NCI-H526 treated with DMSO at 0.1 percent for 48 hours (cell line): ENCODE measurements around the gene L1CAM.
A peak's percentile ranks its signal among the peaks of the same experiment; 100 is the strongest.

ENCODE experiments used
- DNase-seq: peaks from one replicate; lab custom pipeline; 2025; lab: John Stamatoyannopoulos, UW

The L1CAM gene, protein sequence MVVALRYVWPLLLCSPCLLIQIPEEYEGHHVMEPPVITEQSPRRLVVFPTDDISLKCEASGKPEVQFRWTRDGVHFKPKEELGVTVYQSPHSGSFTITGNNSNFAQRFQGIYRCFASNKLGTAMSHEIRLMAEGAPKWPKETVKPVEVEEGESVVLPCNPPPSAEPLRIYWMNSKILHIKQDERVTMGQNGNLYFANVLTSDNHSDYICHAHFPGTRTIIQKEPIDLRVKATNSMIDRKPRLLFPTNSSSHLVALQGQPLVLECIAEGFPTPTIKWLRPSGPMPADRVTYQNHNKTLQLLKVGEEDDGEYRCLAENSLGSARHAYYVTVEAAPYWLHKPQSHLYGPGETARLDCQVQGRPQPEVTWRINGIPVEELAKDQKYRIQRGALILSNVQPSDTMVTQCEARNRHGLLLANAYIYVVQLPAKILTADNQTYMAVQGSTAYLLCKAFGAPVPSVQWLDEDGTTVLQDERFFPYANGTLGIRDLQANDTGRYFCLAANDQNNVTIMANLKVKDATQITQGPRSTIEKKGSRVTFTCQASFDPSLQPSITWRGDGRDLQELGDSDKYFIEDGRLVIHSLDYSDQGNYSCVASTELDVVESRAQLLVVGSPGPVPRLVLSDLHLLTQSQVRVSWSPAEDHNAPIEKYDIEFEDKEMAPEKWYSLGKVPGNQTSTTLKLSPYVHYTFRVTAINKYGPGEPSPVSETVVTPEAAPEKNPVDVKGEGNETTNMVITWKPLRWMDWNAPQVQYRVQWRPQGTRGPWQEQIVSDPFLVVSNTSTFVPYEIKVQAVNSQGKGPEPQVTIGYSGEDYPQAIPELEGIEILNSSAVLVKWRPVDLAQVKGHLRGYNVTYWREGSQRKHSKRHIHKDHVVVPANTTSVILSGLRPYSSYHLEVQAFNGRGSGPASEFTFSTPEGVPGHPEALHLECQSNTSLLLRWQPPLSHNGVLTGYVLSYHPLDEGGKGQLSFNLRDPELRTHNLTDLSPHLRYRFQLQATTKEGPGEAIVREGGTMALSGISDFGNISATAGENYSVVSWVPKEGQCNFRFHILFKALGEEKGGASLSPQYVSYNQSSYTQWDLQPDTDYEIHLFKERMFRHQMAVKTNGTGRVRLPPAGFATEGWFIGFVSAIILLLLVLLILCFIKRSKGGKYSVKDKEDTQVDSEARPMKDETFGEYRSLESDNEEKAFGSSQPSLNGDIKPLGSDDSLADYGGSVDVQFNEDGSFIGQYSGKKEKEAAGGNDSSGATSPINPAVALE

DNA sequence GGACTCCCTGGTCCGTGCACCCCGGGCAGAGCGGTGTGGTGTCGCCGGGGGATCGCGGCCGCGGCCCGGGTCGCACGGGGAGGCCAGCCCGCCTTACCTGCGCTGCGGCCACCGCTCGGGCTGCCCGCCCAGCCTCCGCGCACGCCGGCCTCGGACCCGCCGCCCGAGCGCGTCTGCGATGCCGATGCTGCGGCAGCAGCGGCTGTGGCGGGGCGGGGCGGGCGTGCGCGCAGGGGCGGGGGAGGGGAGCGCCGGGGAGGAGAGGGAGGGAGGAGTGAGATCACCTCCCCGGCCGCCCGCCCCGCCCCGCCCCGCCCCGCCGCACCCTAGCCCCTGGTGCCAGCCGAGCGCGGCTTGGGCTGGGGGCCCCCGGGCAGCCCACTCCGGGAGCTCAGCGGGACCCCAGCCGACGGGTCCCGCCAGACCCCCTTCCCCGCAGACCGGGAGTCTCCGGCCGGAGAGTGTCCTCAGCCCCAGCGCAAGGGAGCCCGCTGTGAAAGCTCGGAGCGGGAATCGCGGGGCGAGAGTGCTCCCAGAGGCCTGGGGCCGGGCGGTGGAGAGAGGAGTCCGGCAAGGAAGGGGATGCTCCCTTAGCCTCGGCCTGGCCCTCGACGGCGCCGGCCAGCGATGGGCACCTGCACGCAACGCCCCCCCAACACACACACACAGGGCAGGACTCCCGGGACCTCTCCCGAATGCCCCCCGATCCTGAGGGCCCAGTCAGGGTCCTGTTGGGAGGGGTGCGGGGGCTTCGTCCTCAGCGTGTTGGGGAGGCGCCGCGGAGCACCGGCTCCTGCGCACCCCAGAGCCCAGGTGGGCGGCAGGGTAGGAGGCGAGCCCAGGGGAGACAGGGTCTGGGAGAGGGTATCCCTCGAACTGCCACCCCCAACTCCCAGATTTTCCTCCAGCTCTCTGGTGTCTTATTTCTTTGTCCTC is at the start of gene L1CAM:
L1CAM (minus strand) TSS at position 206 of the 936 bp plus-strand sequence. CDS start 10,337 bp downstream, outside the sequence.
- DNase-seq = no peak

DNA sequence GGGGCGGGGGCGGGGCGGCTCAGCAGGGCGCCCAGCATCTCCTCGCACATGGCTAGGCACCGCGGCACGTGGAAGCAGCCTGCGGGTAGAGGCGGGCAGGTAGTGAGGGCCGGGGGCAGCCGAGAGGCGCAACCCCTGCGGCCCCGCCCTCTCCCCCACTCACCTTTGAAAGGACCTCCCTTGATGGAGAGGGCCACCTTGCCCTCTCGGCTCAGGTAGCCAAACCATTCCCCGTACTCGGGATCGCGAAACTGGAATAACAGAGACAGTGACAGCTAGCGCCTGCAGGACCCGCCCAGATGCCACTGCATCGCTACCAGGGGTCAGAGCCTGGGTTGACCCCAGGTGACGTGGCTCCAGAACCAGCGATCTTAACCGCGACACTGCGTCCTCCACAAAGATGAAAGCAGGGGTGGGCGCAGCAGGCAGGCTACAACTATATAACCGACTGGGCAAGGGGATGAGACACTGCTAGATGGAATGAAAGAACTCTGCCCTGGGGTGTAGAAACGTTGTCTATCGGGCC is 49.4 kb upstream of the L1CAM start:
- DNase-seq = no peak

DNA sequence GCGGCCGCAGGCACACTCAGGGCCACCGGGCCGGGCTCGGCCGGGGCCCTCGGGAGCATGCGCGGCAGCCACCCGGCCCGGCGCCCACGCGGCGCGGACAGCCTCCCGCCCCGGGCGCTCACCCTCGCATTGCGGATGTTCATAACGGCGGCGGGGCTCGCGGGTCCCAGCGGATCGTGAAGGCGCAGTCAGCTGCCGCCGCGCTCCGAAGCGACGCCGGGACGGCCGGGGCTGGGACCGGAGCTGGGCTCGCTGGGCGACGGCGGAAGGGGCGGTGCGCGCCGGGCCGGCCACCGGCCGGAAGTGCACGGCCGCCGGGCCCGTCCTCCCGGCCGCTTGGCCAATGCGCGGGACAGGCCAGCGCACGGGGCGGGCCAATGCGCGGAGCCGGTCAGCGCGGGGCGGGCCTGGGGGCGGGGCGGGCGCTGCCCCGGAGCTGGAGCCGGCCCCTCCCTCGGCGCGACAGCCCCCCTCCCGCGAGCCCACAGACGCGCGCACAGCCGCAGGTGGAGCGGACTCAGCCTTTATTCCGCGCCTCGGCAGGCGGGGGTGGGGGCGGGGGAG is 48.9 kb upstream of the L1CAM start, which contains the start of gene NAA10:
NAA10 (minus strand) TSS at position 276 of the 564 bp plus-strand sequence; CDS start at position 143, 133 bp downstream.
- peak; percentile 44 for DNase-seq

DNA sequence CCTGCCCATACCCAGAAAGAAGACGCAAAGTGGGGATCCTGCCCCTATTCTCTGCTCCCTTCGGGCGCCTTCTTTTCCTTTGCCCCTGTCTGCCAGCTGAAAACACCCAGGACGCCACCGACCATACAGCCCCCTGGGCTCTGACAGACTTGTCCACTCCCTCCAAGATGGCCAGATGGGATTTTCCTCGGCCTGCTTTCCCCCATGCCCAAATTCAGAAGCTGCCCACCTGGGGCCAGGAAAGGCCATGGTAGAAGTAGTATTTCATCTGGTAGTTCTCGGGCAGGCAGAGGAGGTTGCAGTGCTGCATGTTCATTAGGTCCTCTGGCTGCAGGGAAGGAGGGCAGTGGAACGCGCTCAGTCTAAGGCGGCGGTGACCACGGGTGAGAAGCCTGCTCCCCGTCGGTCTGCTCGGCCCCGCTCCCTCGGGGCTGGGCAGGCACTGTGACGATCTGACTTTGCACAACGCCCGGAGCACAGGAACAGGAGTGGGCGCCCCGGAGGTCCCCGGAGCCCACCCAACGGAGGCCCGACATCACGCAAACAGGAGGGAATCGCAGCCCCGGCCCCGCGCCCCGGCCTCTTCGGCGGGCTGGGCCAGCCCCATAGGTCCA is 48.3 kb upstream of the L1CAM start:
- no peak for DNase-seq

DNA sequence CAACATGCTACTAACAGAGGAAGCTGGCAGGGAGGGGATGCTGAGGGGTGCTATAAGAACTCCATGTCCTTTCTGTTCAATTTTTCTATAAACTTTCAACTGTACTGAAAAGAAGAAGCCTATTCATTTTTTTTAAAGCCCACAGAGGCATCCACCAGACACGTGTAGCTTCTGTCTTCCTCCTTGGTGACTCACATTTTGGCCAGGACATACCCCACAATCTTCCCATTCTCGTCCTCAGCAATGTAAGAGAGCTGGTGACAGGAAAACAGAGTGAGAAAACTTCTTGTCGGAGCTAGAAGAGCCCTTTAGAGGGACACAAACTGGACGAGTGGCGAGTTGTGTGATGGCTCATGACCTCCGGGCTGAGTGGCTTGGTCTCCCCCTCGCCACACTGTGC is 47.8 kb upstream of the L1CAM start:
- no peak for DNase-seq

DNA sequence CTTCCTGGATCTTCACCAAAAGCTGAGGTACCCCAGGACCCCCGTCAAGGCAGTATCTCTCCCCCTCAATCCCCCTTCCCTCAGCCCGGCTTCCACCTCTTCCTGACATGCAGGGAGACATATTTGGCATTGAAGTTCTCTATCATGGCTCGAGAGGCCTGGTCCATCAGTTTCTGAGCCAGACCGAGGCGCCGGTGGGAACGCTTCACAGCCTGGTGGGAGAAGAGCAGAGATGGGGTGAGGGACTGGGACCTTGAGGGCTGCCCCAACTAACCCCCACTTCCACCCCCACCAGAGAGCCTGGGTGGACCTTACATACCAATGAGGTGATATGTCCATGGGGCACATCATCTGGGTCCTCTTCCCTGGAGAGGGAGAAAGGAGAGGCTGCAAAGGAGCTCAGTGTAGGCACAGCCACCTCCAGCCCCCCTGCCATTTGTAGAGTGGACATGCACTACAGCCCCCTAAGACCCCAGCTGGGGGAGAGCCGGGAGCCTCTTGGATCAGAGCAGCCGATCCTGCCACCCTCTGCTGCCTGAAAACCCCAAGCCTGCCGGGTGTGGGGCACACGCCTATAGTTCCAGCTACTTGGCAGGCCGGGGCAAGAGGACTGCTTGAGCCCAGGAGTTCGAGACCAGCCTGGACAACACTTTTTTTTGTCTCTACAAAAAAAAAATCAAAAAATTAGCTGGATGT is 46.4 kb upstream of the L1CAM start:
- DNase-seq = no peak

DNA sequence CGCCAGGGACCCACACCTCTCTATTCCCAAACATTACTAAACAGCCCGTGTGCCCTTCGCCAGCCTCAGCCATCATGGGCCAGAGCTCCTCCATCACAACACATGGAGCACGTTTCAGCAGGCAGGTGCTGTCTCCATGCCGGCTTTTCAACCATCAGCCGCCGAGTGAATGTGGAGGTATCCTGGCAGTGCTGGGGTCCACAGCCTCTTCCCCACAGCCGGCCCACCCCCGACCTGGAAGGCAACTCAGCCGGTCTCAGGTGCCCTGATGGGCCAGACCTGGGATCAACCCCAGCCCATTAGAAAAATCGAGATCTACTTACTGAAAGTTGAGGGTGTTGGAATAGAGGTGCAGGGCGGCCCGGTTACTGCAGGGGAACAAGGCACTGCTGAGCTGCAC is 45.8 kb upstream of the L1CAM start:
- no peak for DNase-seq

DNA sequence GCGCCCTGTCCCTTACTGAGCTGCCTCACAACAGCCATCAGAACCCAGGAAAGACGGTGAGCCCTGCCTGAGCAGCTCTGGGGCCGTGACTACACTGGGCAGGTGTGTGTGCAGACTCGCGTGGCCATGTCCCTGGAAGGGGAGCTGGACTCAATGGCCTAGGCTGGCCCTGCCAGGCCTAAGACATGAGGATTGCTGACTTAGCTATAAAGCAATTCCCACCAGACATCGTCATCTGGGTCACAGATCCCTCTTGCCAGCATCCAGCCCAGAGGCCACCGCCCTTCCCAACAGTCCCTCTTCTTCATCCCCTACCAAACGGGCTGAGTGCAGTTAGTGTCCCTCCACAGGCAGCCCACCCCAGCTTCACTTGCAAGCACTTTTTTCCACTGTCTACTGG is 45.2 kb upstream of the L1CAM start:
- DNase-seq = no peak

DNA sequence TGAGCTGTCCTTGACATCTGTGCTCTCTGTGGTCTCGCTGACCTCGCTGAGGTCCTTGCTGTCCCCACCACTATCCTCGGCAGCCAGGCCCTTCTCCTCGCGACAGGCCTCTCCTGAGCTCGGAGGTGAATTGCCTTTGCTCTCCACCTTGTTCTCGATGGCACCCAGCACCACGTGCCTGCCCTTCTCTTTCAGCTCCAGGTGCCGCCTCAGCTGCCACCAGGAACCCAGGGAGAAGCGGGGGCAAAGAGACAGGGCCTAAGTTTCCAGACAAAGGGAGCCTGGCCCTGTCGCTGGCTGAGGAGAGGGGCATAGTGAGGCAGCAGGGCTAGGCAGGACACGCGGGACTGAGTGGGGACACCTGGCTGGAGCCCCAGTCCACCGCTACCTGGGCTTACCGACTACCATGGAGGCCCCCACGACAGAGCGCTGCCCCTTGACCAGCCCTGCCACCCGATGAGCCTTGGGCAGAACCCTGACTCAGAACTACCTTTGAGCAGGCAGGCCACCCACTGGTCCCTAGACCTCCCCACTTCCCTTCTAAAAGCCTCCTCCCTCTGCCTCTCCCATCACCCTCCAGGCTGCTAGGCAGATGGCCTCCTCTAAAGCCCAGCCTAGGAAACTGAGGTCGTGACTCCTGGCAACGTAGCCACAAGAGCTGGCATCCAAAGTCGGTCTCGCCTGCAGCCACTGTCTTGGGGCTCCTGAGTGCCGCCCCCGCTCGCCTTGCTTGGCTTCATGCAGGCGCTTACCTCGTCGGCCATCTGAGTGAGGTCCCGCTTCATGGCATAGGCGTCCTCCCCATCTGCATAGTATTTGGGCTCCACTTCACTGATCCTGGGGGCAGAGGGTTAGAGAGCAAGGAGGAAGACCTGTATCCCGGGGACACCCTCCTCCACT is 44.3 kb upstream of the L1CAM start:
- no peak for DNase-seq

DNA sequence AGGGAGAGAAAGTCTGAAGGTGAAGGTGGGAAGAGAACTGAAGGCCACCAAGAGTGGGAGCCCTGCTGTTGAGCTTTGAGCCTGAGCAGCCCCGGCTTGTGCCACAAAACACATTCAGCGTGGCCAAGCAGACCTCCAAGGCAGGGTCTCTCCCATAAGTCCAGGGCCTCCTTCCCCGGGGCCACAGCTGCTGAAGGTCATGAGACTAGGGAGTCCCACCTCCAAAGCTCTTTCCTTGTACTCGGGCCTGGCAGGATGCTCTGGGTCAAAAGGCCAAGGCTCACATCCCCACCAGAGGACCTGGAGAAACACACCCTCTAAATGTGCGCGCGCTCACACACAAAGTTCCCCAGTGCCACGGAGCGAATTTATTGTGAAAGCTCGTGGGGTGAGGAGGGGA is 43.6 kb upstream of the L1CAM start:
- no peak for DNase-seq

DNA sequence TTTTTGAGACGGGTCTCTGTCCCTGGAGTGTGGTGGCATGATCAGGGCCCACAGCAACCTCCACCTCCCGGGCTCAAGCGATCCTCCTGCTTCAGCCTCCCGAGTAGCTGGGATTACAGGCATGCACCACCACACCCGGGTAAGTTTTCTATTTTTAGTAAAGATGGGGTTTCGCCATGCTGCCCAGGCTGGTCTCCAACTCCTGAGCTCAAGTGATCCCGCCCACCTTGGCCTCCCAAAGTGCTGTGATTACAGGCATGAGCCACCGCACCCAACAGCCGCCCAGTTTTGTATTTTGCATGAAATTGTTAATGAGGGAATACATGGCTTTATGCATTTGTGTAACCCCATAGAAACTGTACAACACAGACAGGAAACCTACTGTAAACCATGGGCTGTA is 42.9 kb upstream of the L1CAM start:
- no peak for DNase-seq

DNA sequence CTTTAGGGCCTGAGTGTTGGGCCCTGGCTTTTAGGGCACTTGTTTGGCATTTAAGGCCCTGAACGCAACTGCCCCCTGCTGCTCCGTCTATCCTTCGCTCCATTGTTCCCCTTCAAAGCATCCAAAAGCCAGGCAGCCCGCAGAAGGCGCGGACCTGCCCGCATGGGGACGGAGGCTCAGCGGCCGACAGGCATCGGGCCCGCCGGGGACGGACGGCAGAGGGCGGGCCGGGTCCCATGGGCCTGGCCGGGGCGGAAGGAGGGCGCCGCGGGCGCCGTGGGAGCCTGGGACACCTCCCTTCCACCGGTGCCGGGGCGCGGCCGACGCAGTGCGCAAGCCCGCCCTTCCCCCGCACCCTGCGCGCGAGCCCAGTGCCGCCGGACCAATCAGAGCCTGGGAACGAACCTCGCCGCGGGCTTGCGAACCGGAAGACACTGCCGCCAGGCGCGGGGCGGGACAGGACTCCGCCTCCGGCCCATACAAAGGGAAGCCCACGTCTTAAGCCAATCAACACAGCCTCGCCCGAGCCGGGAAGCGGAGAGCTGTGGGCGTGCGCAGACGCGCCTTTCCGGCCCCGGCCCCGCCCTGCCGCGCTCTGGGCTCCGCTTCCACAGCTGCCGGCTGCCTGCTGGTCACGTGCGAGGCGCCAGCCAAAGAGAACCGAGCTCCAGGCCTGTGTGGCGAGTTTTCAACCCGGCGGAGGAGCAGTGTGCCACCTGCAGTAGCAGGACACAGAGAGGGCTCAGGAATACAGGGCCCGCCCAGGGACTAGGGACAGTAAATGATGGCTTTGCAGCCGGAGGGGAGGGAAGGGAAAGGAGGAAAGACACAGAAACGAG is 42.2 kb upstream of the L1CAM start:
- peak; percentile 94 for DNase-seq

DNA sequence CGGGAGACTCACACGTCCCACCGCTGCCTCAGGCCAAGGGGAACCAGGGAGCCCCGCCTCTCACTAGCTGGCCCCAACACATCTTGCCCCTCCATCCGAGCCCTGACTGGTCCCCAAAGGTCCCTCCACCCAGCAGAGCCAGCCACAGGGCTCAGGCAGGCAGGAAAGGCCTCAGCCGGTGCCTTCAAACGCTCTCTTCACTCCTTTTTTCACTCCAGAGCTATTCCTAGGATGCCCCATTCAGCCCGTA is 41.6 kb upstream of the L1CAM start:
- DNase-seq = no peak

DNA sequence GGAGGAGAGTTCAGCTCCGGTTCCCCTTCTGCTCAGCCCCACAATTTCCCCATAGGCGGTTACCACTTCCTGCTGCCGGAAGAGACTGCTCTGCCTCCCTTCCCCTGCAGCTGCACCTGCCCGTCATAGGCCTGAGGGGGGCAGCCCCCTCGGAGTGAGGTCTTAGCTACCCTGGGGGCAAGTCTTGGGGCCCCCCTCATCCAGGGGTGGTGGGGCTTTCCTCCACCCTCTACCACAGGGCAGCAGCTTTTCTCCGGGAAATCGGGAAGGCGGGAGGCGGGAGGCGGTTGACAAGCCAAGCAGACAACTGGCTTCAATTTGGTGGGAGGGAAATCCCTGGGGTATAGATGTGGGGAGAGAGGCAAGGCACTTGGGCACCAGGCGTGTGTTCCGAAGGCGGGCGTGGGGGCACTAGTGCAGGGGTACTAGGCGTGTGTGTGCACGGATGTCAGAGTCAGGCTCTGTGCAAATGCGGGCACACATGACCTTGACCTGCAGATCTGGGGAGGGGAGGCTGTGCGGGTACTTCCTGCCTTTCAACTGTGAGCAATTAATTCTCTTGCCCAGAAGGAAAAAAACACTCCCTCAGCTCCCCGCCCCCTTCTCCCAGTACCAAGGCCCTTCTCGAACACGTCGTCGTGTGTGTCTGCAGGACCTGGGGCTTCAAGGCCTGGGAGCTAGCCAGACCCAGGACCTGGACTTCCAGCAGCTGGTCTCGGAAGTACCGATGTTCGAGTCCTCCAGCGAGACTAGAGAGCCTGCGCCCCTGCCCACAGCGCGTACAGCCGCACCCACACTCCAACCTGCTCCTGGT is 41.1 kb upstream of the L1CAM start:
- peak; percentile 53 for DNase-seq

DNA sequence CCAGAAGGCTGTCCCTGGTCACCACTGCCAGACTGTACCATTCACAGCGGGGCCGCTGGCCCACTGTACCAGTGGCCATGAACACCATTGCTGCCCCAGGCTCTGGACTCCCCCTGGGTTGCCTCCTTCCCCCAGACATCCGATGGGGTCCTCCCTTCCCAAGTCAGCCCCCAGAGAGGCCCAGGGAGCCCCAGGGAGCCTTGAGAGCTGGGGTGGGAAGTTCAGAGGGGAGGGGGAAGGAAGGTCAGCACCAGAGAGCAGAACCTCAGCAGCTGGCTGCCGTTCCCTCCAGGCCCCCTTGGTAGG is 40.5 kb upstream of the L1CAM start:
- no peak for DNase-seq

DNA sequence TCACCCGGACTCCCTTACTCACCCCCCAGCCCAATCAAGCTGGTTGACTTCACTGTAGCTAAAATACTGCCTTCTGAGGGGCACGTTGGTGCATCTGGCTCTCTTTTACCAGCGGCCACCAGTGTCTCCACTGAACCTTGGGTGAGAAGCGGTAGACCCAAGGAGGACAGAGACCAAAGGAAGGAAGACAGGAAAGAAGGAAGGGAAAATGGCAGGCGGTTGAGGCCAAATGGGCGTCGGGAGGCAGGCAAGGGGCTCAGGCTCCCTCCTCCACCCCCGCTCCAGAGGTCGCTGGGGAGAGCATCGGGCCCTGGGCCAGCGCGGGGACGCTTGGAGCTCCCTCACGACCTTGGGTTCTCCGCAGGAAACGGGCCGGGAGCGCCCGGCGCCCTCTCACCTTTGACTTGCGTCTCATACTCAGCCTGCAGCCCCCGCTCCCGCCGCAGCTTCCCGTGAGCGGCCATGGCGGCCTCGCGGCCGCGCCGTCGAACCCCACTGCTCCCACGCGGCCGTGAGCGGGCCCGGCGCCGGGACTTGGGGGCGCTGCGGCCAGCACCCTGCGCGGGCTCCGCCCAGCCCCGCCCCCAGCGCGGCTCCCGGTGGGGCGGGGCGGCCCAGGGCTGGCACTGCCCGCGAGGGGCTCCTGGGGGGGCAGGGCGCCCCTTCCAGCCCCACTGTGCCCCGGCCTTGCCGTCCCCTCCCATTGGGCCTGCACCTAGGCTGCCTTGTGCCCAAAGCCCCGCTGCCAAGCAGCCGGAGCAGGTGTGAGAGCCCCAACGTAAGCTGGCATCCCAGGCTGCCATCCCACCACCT is 40.0 kb upstream of the L1CAM start, which contains the start of gene ARHGAP4:
ARHGAP4 (minus strand) TSS at position 526 of the 813 bp plus-strand sequence; CDS start at position 464, 62 bp downstream.
- DNase-seq = peak; percentile 14
